NCI-H2107 (cell line): Measurements from ENCODE around the gene ZCCHC7.

ENCODE experiments used
- DNase-seq: peaks from one replicate; lab custom pipeline; 2025; lab: John Stamatoyannopoulos, UW

Gene ZCCHC7

GRCh38 chr9:37336150-37336549 is 215.8 kb downstream of the ZCCHC7 start:
- DNase-seq, result no peak

- peak; percentile 9 for DNase-seq
Measured at GRCh38 chr9:37337301-37337890, 217.0 kb downstream of the ZCCHC7 start.

- no peak for DNase-seq
Measured at GRCh38 chr9:37338218-37338617, 217.8 kb downstream of the ZCCHC7 start.

- DNase-seq, result no peak
Measured at GRCh38 chr9:37339923-37340322, 219.5 kb downstream of the ZCCHC7 start.

GRCh38 chr9:37340961-37341360 is 220.6 kb downstream of the ZCCHC7 start:
- no peak for DNase-seq

- DNase-seq, result no peak
Measured at GRCh38 chr9:37341704-37342103, 221.3 kb downstream of the ZCCHC7 start.

- DNase-seq, result no peak
Measured at GRCh38 chr9:37342493-37342892, 222.1 kb downstream of the ZCCHC7 start.

- no peak for DNase-seq
Measured at GRCh38 chr9:37342895-37343294, 222.5 kb downstream of the ZCCHC7 start.

GRCh38 chr9:37343724-37344123 is 223.3 kb downstream of the ZCCHC7 start:
- no peak for DNase-seq

GRCh38 chr9:37345038-37345437 is 224.7 kb downstream of the ZCCHC7 start:
- no peak for DNase-seq

- DNase-seq, result no peak
Measured at GRCh38 chr9:37348917-37349316, 228.5 kb downstream of the ZCCHC7 start.

GRCh38 chr9:37350486-37351190 is 230.3 kb downstream of the ZCCHC7 start:
- DNase-seq, result no peak

GRCh38 chr9:37353791-37354190 is 233.4 kb downstream of the ZCCHC7 start:
- DNase-seq, result no peak

- no peak for DNase-seq
Measured at GRCh38 chr9:37362430-37362829, 242.1 kb downstream of the ZCCHC7 start.

- DNase-seq, result no peak
Measured at GRCh38 chr9:37363124-37363523, 242.8 kb downstream of the ZCCHC7 start.

GRCh38 chr9:37364136-37364535 is 243.8 kb downstream of the ZCCHC7 start:
- DNase-seq, result no peak

- DNase-seq, result no peak
Measured at GRCh38 chr9:37364751-37365360, 244.5 kb downstream of the ZCCHC7 start.

GRCh38 chr9:37369671-37370070 is 249.3 kb downstream of the ZCCHC7 start:
- DNase-seq, result no peak

GRCh38 chr9:37370282-37370681 is 249.9 kb downstream of the ZCCHC7 start:
- no peak for DNase-seq

GRCh38 chr9:37370968-37371563 is 250.7 kb downstream of the ZCCHC7 start:
- DNase-seq, result no peak

- DNase-seq, result no peak
Measured at GRCh38 chr9:37371565-37372464, 251.4 kb downstream of the ZCCHC7 start.

GRCh38 chr9:37372839-37373238 is 252.5 kb downstream of the ZCCHC7 start:
- no peak for DNase-seq
